ENCODE measurements around the gene PTPRM. TPM values are rescaled to one million over a fixed set of nuclear protein-coding genes. Genes with fewer than 3 reads are reported as not detected.

The PTPRM gene
- total RNA-seq, 1 experiment from 2014 or later: not detected

GRCh38 chr18:8248576-8248975 lies 681.5 kb downstream of the PTPRM start:
- intact Hi-C loops (cut with micrococcal nuclease; ENCODE audit: unreplicated experiment): no loop called here
- Histone ChIP-seq H3K9me3 (ENCODE audit: low read depth, low read length, poor library complexity, severe bottlenecking) (no peaks in the 10 kb centered on the region), H3K4me1 (ENCODE audit: insufficient read depth, low read length, poor library complexity, severe bottlenecking) (no peaks in the 10 kb centered on the region), H3K27ac (ENCODE audit: low read depth, low read length, poor library complexity, severe bottlenecking) (no peak overlapping the region), H3K27me3 (replicated peaks; ENCODE audit: insufficient read depth, low read depth, low read length, poor library complexity) (no peaks in the 10 kb centered on the region), H3K36me3 (ENCODE audit: insufficient read depth, low read length, poor library complexity, severe bottlenecking) (no peaks in the 10 kb centered on the region), H3K4me3 (ENCODE audit: low read depth, low read length, poor library complexity, severe bottlenecking) (no peak overlapping the region)
- TF ChIP-seq EZH2 (IDR thresholded peaks at IDR 0.05; ENCODE audit: borderline replicate concordance, low read depth, low read length, poor library complexity, severe bottlenecking) (no peak), CTCF (conservative IDR thresholded peaks at IDR 0.05; ENCODE audit: low read depth, low read length) (no peak)
- POLR2A ChIA-PET (ENCODE audit: low non-redundant PET): no interaction called here
- CTCF ChIA-PET: no interaction called here
- no peak for DNase-seq (ENCODE audit: low spot score)
- BruUV-seq (replicated peaks): no TSS peak

GRCh38 chr18:8249811-8250210 lies 682.7 kb downstream of the PTPRM start:
- Histone ChIP-seq H3K36me3 (ENCODE audit: insufficient read depth, low read length, poor library complexity, severe bottlenecking) (no peaks in the 10 kb centered on the region), H3K4me1 (ENCODE audit: insufficient read depth, low read length, poor library complexity, severe bottlenecking) (no peaks in the 10 kb centered on the region), H3K27me3 (replicated peaks; ENCODE audit: insufficient read depth, low read depth, low read length, poor library complexity) (no peaks in the 10 kb centered on the region), H3K27ac (ENCODE audit: low read depth, low read length, poor library complexity, severe bottlenecking) (no peak overlapping the region), H3K9me3 (ENCODE audit: low read depth, low read length, poor library complexity, severe bottlenecking) (no peaks in the 10 kb centered on the region), H3K4me3 (ENCODE audit: low read depth, low read length, poor library complexity, severe bottlenecking) (no peak overlapping the region)
- no peak for DNase-seq (ENCODE audit: low spot score)
- TF ChIP-seq EZH2 (IDR thresholded peaks at IDR 0.05; ENCODE audit: borderline replicate concordance, low read depth, low read length, poor library complexity, severe bottlenecking): no peak
- no peak for TF ChIP-seq CTCF (conservative IDR thresholded peaks at IDR 0.05; ENCODE audit: low read depth, low read length)
- intact Hi-C loops (cut with micrococcal nuclease; ENCODE audit: unreplicated experiment): no loop called here
- ChIA-PET POLR2A (ENCODE audit: low non-redundant PET) (no interaction called here), CTCF (no interaction called here)
- no TSS peak for BruUV-seq (replicated peaks)

GRCh38 chr18:8252371-8252770 lies 685.3 kb downstream of the PTPRM start:
- Histone ChIP-seq H3K27ac (ENCODE audit: low read depth, low read length, poor library complexity, severe bottlenecking) (no peak overlapping the region), H3K9me3 (ENCODE audit: low read depth, low read length, poor library complexity, severe bottlenecking) (no peaks in the 10 kb centered on the region), H3K36me3 (ENCODE audit: insufficient read depth, low read length, poor library complexity, severe bottlenecking) (no peaks in the 10 kb centered on the region), H3K27me3 (replicated peaks; ENCODE audit: insufficient read depth, low read depth, low read length, poor library complexity) (peaks cover 5% of the 10 kb centered on the region), H3K4me3 (ENCODE audit: low read depth, low read length, poor library complexity, severe bottlenecking) (no peak overlapping the region), H3K4me1 (ENCODE audit: insufficient read depth, low read length, poor library complexity, severe bottlenecking) (no peaks in the 10 kb centered on the region)
- ChIA-PET CTCF (no interaction called here), POLR2A (ENCODE audit: low non-redundant PET) (no interaction called here)
- no peak for TF ChIP-seq CTCF (conservative IDR thresholded peaks at IDR 0.05; ENCODE audit: low read depth, low read length)
- no peak for TF ChIP-seq EZH2 (IDR thresholded peaks at IDR 0.05; ENCODE audit: borderline replicate concordance, low read depth, low read length, poor library complexity, severe bottlenecking)
- no TSS peak for BruUV-seq (replicated peaks)
- intact Hi-C loops (cut with micrococcal nuclease; ENCODE audit: unreplicated experiment): no loop called here
- DNase-seq (ENCODE audit: low spot score): no peak
